Heart left ventricle (tissue), 16 donors: ENCODE results near the gene MRPL36. TPM values are rescaled to one million over a fixed set of nuclear protein-coding genes. Genes with fewer than 3 reads are reported as not detected.

Experiments
- ATAC-seq, 4 donors: fragments of 200-7000 bp; cut with Tn5 transposase; one replicate each; pipeline ENCODE4 v1.9.1; 2020 to 2022; ENCODE audit warnings: moderate library complexity in 4 of 4, mild to moderate bottlenecking in 3 of 4, moderate number of reproducible peaks in 1 of 4
- DNase-seq, 5 donors: peaks; one replicate each; pipeline ENCODE4 v3.0.0-alpha.2; 2020
- H3K27ac ChIP-seq, 12 donors: fragments of 200-600 bp; sonication (generic) in 4 of 12; one replicate each; pipeline versions ENCODE4 v1.5.0 to v1.8.0; 2016 to 2022; ENCODE audit warnings: mild to moderate bottlenecking in 2 of 12
- H3K27me3 ChIP-seq, 9 donors: fragments of 200-600 bp; sonication (generic) in 2 of 9; one replicate each; pipeline versions ENCODE4 v1.5.1 to v1.8.0; 2016 to 2022; ENCODE audit warnings: mild to moderate bottlenecking in 3 of 9
- H3K36me3 ChIP-seq, 9 donors: fragments of 200-600 bp; sonication (generic) in 2 of 9; one replicate each; pipeline versions ENCODE4 v1.5.0 to v1.8.0; 2018 to 2022; ENCODE audit warnings: mild to moderate bottlenecking in 2 of 9
- H3K4me1 ChIP-seq, 12 donors: fragments of 200-600 bp; sonication (generic) in 4 of 12; one replicate each; pipeline versions ENCODE4 v1.5.0 to v1.8.0; 2016 to 2022; ENCODE audit warnings: mild to moderate bottlenecking in 3 of 12
- H3K4me3 ChIP-seq, 12 donors: fragments of 200-600 bp; sonication (generic) in 4 of 12; one replicate each; pipeline versions ENCODE4 v1.5.0 to v1.8.0; 2017 to 2022; ENCODE audit warnings: mild to moderate bottlenecking in 9 of 12, moderate library complexity in 4 of 12
- H3K9me3 ChIP-seq, 12 donors: fragments of 200-600 bp; sonication (generic) in 4 of 12; one replicate each; pipeline versions ENCODE4 v1.5.0 to v1.8.0; 2016 to 2022; ENCODE audit warnings: mild to moderate bottlenecking in 1 of 12
- POLR2A ChIP-seq, 2 donors: fragments of 450-650 bp; IDR thresholded peaks; one replicate each; pipeline ENCODE4 v1.6.1; 2017; ENCODE audit warnings: antibody characterized with exemption in 2 of 2, mild to moderate bottlenecking in 2 of 2, moderate library complexity in 2 of 2
- WGBS, 4 donors: extraction: QIAGEN DNeasy Blood & Tissue Kit in 2 of 4; methylation state at CpG; one replicate each; pipeline versions ENCODE4 v1.1.5 to v1.1.7; 2013 to 2018; 5-methylcytosine and 5-hydroxymethylcytosine counted together
- intact Hi-C, 10 donors: fragments of 100-400 bp; cut with DNase I; formaldehyde crosslinking; loops; one replicate each; pipeline versions ENCODE4 v1.11.1 to v1.14.2; 2022
- polyA plus RNA-seq, 2 donors: library from polyadenylated mRNA; stranded (reverse); fragments of 200-250 nt; gene quantifications; one replicate each; pipeline ENCODE4 v1.2.3, GENCODE V29; 2013
- total RNA-seq, 9 donors: library from RNA; depleted of rRNA in 2 of 9; stranded (reverse); fragments of >200 nt in 2 of 9; fragmentation: NEBNext Ultra II Directional in 3 of 9; extraction: Animal tissue kit (Norgen Biotek cat#: 25700) in 3 of 9; gene quantifications; one replicate each; pipeline versions ENCODE4 v1.1.0 to v1.2.4, GENCODE V29; 2016 to 2023
- TF ChIP-seq, protein P1 (sequence below), 12 donors: fragments of 200-600 bp; sonication (generic) in 4 of 12; IDR thresholded peaks; one replicate each; pipeline versions ENCODE4 v1.5.0 to v1.8.0; 2018 to 2022; ENCODE audit warnings: antibody characterized with exemption in 12 of 12, mild to moderate bottlenecking in 5 of 12
- donor health status: ischemic (EF 13 %, LVEDD 7.1; RV severe dilation, severe dysfunction).
- donor health status: healthy with polysubstance abuse.
- donor health status: DM: no; HTN: yes; CAD: no.
- donor health status: DM: no; HTN: no; CAD: no.
- donor health status: ischemic (EF 25% LVEDD 6.9; RV normal size, moderate dysfunction).
- donor health status: ischemic (EF 25% LVEDD 5.7; RV mildly dilated, moderate dysfunction).
- donor health status: healthy.
- donor health status: DM: yes; HTN: yes; CAD: no.
- donor health status: ischemic (EF 35%, LVEDD 5.7; RV mildly dilated, moderate dysfunction).
- donor health status: nonischemic (EF 11% LVEDD 7.7; RV severe dilation, severe dysfunction).
- donor health status: DM: yes; HTN: yes; CAD: no.
- donor health status: PGD.
- donor health status: ischemic (EF 29% LVEDD 5.4; RV normal size, mild dysfunction).
- donor health status: nonischemic (EF 23%, LVEDD 6.1; RV moderate dilation, normal function).

Gene MRPL36
- total and polyA plus RNA-seq, 11 donors: 45.6 to 107 (median 56.4) TPM

DNA sequence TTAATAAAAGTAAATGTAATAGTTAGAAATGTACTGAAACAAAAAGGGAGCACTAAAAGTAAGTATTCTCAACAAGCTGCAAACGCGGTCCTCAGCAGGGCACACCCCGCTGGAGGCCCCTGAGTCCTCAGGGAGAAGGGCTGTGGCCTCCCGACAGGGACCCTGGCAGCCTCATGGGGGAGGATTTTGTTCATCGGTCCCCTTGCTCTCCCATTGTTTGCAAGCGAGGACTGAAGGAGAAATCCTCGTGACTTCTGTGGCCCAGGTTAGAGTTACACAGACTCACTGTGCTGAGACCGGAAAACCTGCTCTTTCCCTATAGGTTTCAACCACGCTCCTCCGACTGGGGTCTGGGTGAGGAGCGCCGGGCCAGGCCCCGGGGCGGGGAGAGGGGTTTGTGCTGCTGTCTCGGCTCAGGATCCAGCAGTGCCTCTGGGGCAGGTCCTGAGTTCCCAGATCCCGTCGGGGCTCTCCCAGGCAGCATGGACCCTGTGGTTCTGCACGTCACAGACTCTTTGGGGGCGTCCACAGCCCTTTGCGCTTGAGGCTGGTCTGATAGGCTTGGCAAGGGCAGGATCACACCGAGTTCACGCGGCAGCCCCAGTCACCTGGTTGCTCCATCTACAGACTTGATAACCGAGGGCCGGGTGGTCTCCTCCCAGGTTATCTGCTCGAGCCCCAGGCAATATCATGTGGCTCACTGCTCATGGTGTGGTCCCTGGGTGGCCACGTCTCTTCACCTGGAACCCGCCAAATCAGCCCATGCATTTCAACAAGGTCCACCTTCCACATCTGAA, 38.8 kb downstream of the MRPL36 start:
- H3K27ac ChIP-seq: no peak overlapping the region
- no peaks in the 10 kb centered on the region for H3K4me1 ChIP-seq
- DNase-seq: peak in 4 of 5 donors; percentile 5 to 51 (median 8)
- TF ChIP-seq, protein P1, sequence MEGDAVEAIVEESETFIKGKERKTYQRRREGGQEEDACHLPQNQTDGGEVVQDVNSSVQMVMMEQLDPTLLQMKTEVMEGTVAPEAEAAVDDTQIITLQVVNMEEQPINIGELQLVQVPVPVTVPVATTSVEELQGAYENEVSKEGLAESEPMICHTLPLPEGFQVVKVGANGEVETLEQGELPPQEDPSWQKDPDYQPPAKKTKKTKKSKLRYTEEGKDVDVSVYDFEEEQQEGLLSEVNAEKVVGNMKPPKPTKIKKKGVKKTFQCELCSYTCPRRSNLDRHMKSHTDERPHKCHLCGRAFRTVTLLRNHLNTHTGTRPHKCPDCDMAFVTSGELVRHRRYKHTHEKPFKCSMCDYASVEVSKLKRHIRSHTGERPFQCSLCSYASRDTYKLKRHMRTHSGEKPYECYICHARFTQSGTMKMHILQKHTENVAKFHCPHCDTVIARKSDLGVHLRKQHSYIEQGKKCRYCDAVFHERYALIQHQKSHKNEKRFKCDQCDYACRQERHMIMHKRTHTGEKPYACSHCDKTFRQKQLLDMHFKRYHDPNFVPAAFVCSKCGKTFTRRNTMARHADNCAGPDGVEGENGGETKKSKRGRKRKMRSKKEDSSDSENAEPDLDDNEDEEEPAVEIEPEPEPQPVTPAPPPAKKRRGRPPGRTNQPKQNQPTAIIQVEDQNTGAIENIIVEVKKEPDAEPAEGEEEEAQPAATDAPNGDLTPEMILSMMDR (IDR thresholded peaks at IDR 0.05): no peak
- TF ChIP-seq POLR2A (IDR thresholded peaks at IDR 0.05): no peak
- H3K36me3 ChIP-seq: no peaks in the 10 kb centered on the region
- intact Hi-C loops: loop anchor here (5.0 to 10.0 kb wide), 6 partner anchors 274 to 1844 kb away; no protein-coding TSS in a partner anchor
- peaks cover 0 to 36% (median 0%) of the 10 kb centered on the region in 9 donors for H3K27me3 ChIP-seq
- H3K9me3 ChIP-seq: peaks cover 0 to 5% (median 0%) of the 10 kb centered on the region in 12 donors
- WGBS, 4 donors: 74 to 81% (median 79%) methylated on average over 20 to 28 of the region's 28 CpGs
- H3K4me3 ChIP-seq: no peak overlapping the region
- ATAC-seq: no peak

DNA sequence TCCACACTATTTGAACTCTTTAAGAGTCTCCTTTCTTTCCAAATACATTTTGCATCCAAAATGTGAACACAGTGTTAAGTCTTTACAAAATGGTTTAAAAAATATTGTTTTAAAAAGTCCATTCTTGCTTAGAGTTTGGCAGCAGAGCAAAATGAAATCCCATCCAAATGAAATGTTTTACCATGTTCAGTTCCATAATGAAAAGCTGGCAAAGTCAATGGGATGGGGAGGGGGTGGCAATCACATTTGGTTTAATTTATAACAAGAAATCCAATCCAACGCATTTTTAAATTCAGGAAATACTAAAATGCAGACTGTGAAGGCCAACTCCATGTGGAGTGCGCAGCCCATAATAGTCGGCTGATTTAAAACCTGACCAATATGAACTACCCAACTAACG, 39.4 kb downstream of the MRPL36 start:
- H3K9me3 ChIP-seq: peaks cover 0 to 5% (median 0%) of the 10 kb centered on the region in 12 donors
- DNase-seq: no peak
- no peak overlapping the region for H3K4me3 ChIP-seq
- intact Hi-C loops: loop anchor here (5.0 to 10.0 kb wide), 6 partner anchors 275 to 1845 kb away; no protein-coding TSS in a partner anchor
- ATAC-seq: no peak
- H3K27ac ChIP-seq: no peak overlapping the region
- no peaks in the 10 kb centered on the region for H3K36me3 ChIP-seq
- 88 to 91% (median 89%) methylated on average over 4 of the region's 4 CpGs for WGBS, 4 donors
- H3K27me3 ChIP-seq: peaks cover 0 to 29% (median 0%) of the 10 kb centered on the region in 9 donors
- TF ChIP-seq, protein P1 (IDR thresholded peaks at IDR 0.05): no peak
- no peak for TF ChIP-seq POLR2A (IDR thresholded peaks at IDR 0.05)
- H3K4me1 ChIP-seq: no peaks in the 10 kb centered on the region

DNA sequence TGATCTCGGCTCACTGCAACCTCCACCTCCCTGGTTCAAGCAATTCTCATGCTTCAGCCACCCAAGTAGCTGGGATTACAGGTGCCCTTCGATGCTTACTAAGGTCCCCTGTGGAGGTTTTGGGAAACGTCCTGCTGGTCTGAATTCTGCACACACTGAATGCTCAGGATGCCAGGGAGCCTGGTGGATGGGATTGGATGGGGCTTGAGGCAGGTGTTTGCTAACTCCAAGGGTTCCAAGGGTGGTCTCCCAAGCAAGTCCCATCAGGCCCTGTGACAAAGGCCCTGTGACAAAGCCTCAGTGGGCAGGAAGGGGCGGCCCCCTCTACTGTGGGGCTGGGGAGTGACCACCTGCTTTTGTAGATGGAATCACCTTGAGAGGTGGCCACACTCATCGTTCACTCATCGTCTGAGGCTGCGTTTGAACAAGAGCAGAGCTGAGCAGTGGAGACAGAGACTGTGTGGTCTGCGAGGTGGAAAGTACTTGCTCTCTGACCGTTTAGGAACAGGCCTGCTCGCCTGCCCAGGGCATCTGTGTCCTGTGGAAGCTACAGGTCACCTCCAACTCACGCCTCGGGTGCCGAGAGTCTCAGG, 40.2 kb downstream of the MRPL36 start:
- Histone ChIP-seq H3K4me3 (no peak overlapping the region), H3K36me3 (no peaks in the 10 kb centered on the region), H3K27ac (no peak overlapping the region), H3K4me1 (no peaks in the 10 kb centered on the region), H3K9me3 (peaks cover 0 to 5% (median 0%) of the 10 kb centered on the region in 12 donors), H3K27me3 (peaks cover 0 to 28% (median 0%) of the 10 kb centered on the region in 9 donors)
- peak in 4 of 5 donors; percentile 3 to 39 (median 8) for DNase-seq
- intact Hi-C loops: no loop called here
- WGBS, 4 donors: 77 to 83% (median 79%) methylated on average over 13 of the region's 13 CpGs
- ATAC-seq: no peak
- TF ChIP-seq POLR2A (IDR thresholded peaks at IDR 0.05): no peak
- TF ChIP-seq, protein P1 (IDR thresholded peaks at IDR 0.05): no peak

DNA sequence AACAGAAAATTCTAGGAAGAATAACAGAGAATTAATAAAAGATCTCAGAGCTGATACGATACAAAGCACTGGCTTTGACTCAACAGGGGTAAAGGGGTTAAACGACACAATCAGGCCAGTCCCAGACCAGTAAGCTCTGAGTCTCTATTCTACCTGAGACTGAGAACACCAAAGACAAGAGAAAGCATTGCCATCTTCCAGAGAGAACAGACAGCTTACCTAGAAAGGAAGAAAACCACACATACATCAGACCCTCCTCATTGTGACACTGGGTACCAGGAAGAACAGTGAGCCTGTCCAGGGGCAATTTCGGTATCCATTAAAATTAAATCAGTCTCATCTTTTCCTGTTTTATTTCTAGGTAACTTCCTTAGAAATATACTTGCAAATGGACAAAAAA, 41.1 kb downstream of the MRPL36 start:
- WGBS, 4 donors: 67 to 81% (median 79%) methylated on average over 3 of the region's 3 CpGs
- TF ChIP-seq, protein P1 (IDR thresholded peaks at IDR 0.05): no peak
- no peak for TF ChIP-seq POLR2A (IDR thresholded peaks at IDR 0.05)
- Histone ChIP-seq H3K9me3 (peaks cover 0 to 5% (median 0%) of the 10 kb centered on the region in 12 donors), H3K4me1 (no peaks in the 10 kb centered on the region), H3K27ac (no peak overlapping the region), H3K27me3 (peaks cover 0 to 21% (median 0%) of the 10 kb centered on the region in 9 donors), H3K36me3 (no peaks in the 10 kb centered on the region), H3K4me3 (no peak overlapping the region)
- intact Hi-C loops: no loop called here
- ATAC-seq (no peak), DNase-seq (no peak)
